IPS-18a (cell line): ENCODE data around the gene ADI1.

ENCODE experiments used
- H3K27ac ChIP-seq: one replicate; pipeline ENCODE4 v1.5.1; 2013; ENCODE audit warnings: low read length
- H3K27me3 ChIP-seq: one replicate; pipeline ENCODE4 v1.6.1; 2013; ENCODE audit warnings: mild to moderate bottlenecking, low read length; ENCODE audit not compliant: control insufficient read depth, insufficient read depth
- H3K36me3 ChIP-seq: one replicate; pipeline ENCODE4 v1.6.1; 2013; ENCODE audit warnings: low read depth, low read length; ENCODE audit not compliant: control insufficient read depth
- H3K4me1 ChIP-seq: one replicate; pipeline ENCODE4 v1.6.1; 2013; ENCODE audit warnings: low read depth, low read length; ENCODE audit not compliant: control insufficient read depth
- H3K4me3 ChIP-seq: one replicate; pipeline ENCODE4 v1.5.1; 2013; ENCODE audit warnings: low read length
- H3K9ac ChIP-seq: one replicate; pipeline ENCODE4 v1.6.1; 2013; ENCODE audit warnings: mild to moderate bottlenecking, low read length, moderate library complexity
- H3K9me3 ChIP-seq: one replicate; pipeline ENCODE4 v1.6.1; 2013; ENCODE audit warnings: low read depth, low read length; ENCODE audit not compliant: control insufficient read depth

The ADI1 gene

GRCh38 chr2:3491306-3491705 lies 28.0 kb downstream of the ADI1 start:
- no peaks in the 10 kb centered on the region for H3K9me3 ChIP-seq
- no peaks in the 10 kb centered on the region for H3K27me3 ChIP-seq
- no peak overlapping the region for H3K4me3 ChIP-seq
- H3K36me3 ChIP-seq = no peaks in the 10 kb centered on the region
- no peak overlapping the region for H3K9ac ChIP-seq
- H3K4me1 ChIP-seq = no peaks in the 10 kb centered on the region
- no peak overlapping the region for H3K27ac ChIP-seq

GRCh38 chr2:3490191-3491170 lies 28.9 kb downstream of the ADI1 start:
- H3K4me1 ChIP-seq = no peaks in the 10 kb centered on the region
- H3K36me3 ChIP-seq = no peaks in the 10 kb centered on the region
- H3K27me3 ChIP-seq = no peaks in the 10 kb centered on the region
- H3K9ac ChIP-seq = no peak overlapping the region
- no peaks in the 10 kb centered on the region for H3K9me3 ChIP-seq
- H3K4me3 ChIP-seq = no peak overlapping the region
- no peak overlapping the region for H3K27ac ChIP-seq

- Histone ChIP-seq H3K4me1 (no peaks in the 10 kb centered on the region), H3K9me3 (no peaks in the 10 kb centered on the region), H3K9ac (no peak overlapping the region)
Observed at GRCh38 chr2:3489764-3490115, 29.6 kb downstream of the ADI1 start.

GRCh38 chr2:3488855-3489763 lies 30.2 kb downstream of the ADI1 start:
- Histone ChIP-seq H3K9me3 (no peaks in the 10 kb centered on the region), H3K36me3 (no peaks in the 10 kb centered on the region), H3K4me1 (no peaks in the 10 kb centered on the region), H3K4me3 (no peak overlapping the region), H3K27ac (no peak overlapping the region), H3K9ac (no peak overlapping the region), H3K27me3 (no peaks in the 10 kb centered on the region)

More at GRCh38 chr2:3489764-3490115, 29.6 kb downstream of the ADI1 start:
- H3K27ac ChIP-seq = no peak overlapping the region
- no peaks in the 10 kb centered on the region for H3K27me3 ChIP-seq
- no peaks in the 10 kb centered on the region for H3K36me3 ChIP-seq
- H3K4me3 ChIP-seq = no peak overlapping the region

- H3K4me3 ChIP-seq = no peak overlapping the region
- H3K4me1 ChIP-seq = no peaks in the 10 kb centered on the region
- no peak overlapping the region for H3K27ac ChIP-seq
- no peaks in the 10 kb centered on the region for H3K9me3 ChIP-seq
- no peaks in the 10 kb centered on the region for H3K27me3 ChIP-seq
- H3K36me3 ChIP-seq = no peaks in the 10 kb centered on the region
- no peak overlapping the region for H3K9ac ChIP-seq
Observed at GRCh38 chr2:3488061-3488531, 31.2 kb downstream of the ADI1 start.

GRCh38 chr2:3487432-3487831 lies 31.9 kb downstream of the ADI1 start:
- Histone ChIP-seq H3K4me1 (no peaks in the 10 kb centered on the region), H3K4me3 (no peak overlapping the region), H3K36me3 (no peaks in the 10 kb centered on the region), H3K27ac (no peak overlapping the region), H3K9ac (no peak overlapping the region), H3K9me3 (no peaks in the 10 kb centered on the region), H3K27me3 (no peaks in the 10 kb centered on the region)

GRCh38 chr2:3487028-3487425 lies 32.3 kb downstream of the ADI1 start:
- Histone ChIP-seq H3K4me1 (no peaks in the 10 kb centered on the region), H3K9ac (no peak overlapping the region), H3K27me3 (no peaks in the 10 kb centered on the region), H3K9me3 (no peaks in the 10 kb centered on the region), H3K27ac (no peak overlapping the region), H3K4me3 (no peak overlapping the region), H3K36me3 (no peaks in the 10 kb centered on the region)

- H3K4me1 ChIP-seq = no peaks in the 10 kb centered on the region
- no peaks in the 10 kb centered on the region for H3K36me3 ChIP-seq
- H3K9ac ChIP-seq = no peak overlapping the region
- H3K27me3 ChIP-seq = no peaks in the 10 kb centered on the region
- H3K27ac ChIP-seq = no peak overlapping the region
- no peaks in the 10 kb centered on the region for H3K9me3 ChIP-seq
- no peak overlapping the region for H3K4me3 ChIP-seq
Observed at GRCh38 chr2:3486047-3487027, 33.0 kb downstream of the ADI1 start.

- no peaks in the 10 kb centered on the region for H3K36me3 ChIP-seq
- no peaks in the 10 kb centered on the region for H3K9me3 ChIP-seq
- no peak overlapping the region for H3K4me3 ChIP-seq
- H3K27ac ChIP-seq = no peak overlapping the region
- no peak overlapping the region for H3K9ac ChIP-seq
- no peaks in the 10 kb centered on the region for H3K27me3 ChIP-seq
- no peaks in the 10 kb centered on the region for H3K4me1 ChIP-seq
Observed at GRCh38 chr2:3485166-3485565, 34.2 kb downstream of the ADI1 start.

- no peaks in the 10 kb centered on the region for H3K27me3 ChIP-seq
- no peaks in the 10 kb centered on the region for H3K9me3 ChIP-seq
- no peak overlapping the region for H3K4me3 ChIP-seq
- H3K9ac ChIP-seq = no peak overlapping the region
- peaks cover 3% of the 10 kb centered on the region for H3K36me3 ChIP-seq
- H3K4me1 ChIP-seq = no peaks in the 10 kb centered on the region
- H3K27ac ChIP-seq = no peak overlapping the region
Observed at GRCh38 chr2:3483986-3484960, 35.1 kb downstream of the ADI1 start.
